ENCODE results near the gene TGM2.

DNA sequence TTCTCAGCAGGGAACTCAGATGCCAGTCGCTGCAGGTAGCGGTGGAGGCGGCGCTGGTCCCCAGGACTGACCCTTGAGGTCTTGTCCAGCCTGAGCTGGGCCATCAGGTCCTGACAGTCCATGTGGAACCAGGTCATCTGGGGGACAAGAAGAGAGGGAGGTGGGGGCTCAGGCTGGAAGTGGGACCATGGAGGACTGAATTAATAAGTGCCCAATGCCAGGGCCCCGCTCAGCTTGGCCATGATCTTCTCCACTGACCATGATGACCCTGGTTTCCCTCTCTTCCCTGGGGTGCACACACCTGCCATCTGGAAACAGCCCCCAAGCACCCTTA lies 48.5 kb upstream of the TGM2 start:
- TF ChIP-seq POLR2A (IDR thresholded peaks at IDR 0.05; ENCODE audit: low read depth) (no peak), POLR2AphosphoS5 (IDR thresholded peaks at IDR 0.05) (no peak)
- TF ChIP-seq, protein P1, sequence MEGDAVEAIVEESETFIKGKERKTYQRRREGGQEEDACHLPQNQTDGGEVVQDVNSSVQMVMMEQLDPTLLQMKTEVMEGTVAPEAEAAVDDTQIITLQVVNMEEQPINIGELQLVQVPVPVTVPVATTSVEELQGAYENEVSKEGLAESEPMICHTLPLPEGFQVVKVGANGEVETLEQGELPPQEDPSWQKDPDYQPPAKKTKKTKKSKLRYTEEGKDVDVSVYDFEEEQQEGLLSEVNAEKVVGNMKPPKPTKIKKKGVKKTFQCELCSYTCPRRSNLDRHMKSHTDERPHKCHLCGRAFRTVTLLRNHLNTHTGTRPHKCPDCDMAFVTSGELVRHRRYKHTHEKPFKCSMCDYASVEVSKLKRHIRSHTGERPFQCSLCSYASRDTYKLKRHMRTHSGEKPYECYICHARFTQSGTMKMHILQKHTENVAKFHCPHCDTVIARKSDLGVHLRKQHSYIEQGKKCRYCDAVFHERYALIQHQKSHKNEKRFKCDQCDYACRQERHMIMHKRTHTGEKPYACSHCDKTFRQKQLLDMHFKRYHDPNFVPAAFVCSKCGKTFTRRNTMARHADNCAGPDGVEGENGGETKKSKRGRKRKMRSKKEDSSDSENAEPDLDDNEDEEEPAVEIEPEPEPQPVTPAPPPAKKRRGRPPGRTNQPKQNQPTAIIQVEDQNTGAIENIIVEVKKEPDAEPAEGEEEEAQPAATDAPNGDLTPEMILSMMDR (IDR thresholded peaks at IDR 0.05): no peak

Measured in esophagus muscularis mucosa (tissue), 3 donors.